ENCODE results near the gene FAM170B.

Gene FAM170B

GRCh38 chr10:49133706-49134248, at the start of gene FAM170B:
Gene FAM170B, minus strand, starts transcription at chr10:49134021. Its CDS starts 103 bp downstream, at chr10:49133918.
- no peak within 1 kb of the TSS for H3K4me2 ChIP-seq (ENCODE audit: low read depth, low read length, poor library complexity, severe bottlenecking)
- no peaks in the 10 kb centered on the region for H3K4me1 ChIP-seq (ENCODE audit: insufficient read depth, low read length, poor library complexity, severe bottlenecking)
- H3K9ac ChIP-seq (ENCODE audit: low read depth, low read length, poor library complexity, severe bottlenecking): no peak within 1 kb of the TSS
- H2AFZ ChIP-seq (ENCODE audit: low read length): no peak within 1 kb of the TSS; the same call in 1 of the 2 replicates
- TF ChIP-seq CTCF (conservative IDR thresholded peaks at IDR 0.05; ENCODE audit: low read length): no peak
- H3K4me3 ChIP-seq (ENCODE audit: low read length, poor library complexity, severe bottlenecking): no peak within 1 kb of the TSS
- no peaks in the 10 kb centered on the region for H4K20me1 ChIP-seq (ENCODE audit: insufficient read depth, low read length, poor library complexity, severe bottlenecking)
- H3K9me2 ChIP-seq (replicated peaks; ENCODE audit: low read depth, low read length): no peaks in the 10 kb centered on the region
- H3K27me3 ChIP-seq (ENCODE audit: insufficient read depth, low read length, poor library complexity, severe bottlenecking): no peaks in the 10 kb centered on the region
- H3K36me3 ChIP-seq (ENCODE audit: insufficient read depth, low read length): no peaks in the 10 kb centered on the region
- H3K9me3 ChIP-seq (ENCODE audit: insufficient read depth, low read depth, low read length): no peaks in the 10 kb centered on the region; the same call in 1 of the 2 replicates
- no peaks in the 10 kb centered on the region for H3K79me2 ChIP-seq (ENCODE audit: insufficient read depth, low read length)
- no peaks in the 10 kb centered on the region for H3F3A ChIP-seq (ENCODE audit: low read depth)

GRCh38 chr10:49182776-49183175, 49.0 kb upstream of the FAM170B start:
- no peak overlapping the region for H3K4me3 ChIP-seq (ENCODE audit: low read length, poor library complexity, severe bottlenecking)
- H3F3A ChIP-seq (ENCODE audit: low read depth): 0 out of 2 replicates have a peak, but pooled peaks cover 2% of the 10 kb centered on the region
- no peaks in the 10 kb centered on the region for H3K9me3 ChIP-seq (ENCODE audit: insufficient read depth, low read depth, low read length)
- no peaks in the 10 kb centered on the region for H4K20me1 ChIP-seq (ENCODE audit: insufficient read depth, low read length, poor library complexity, severe bottlenecking)
- TF ChIP-seq CTCF (conservative IDR thresholded peaks at IDR 0.05; ENCODE audit: low read length): no peak
- TF ChIP-seq EZH2phosphoT487 (IDR thresholded peaks at IDR 0.05; ENCODE audit: borderline replicate concordance): no peak
- H3K9ac ChIP-seq (ENCODE audit: low read depth, low read length, poor library complexity, severe bottlenecking): no peak overlapping the region
- peaks cover 32% of the 10 kb centered on the region for H3K4me1 ChIP-seq (ENCODE audit: insufficient read depth, low read length, poor library complexity, severe bottlenecking)
- no peak overlapping the region for H3K4me2 ChIP-seq (ENCODE audit: low read depth, low read length, poor library complexity, severe bottlenecking)
- H2AFZ ChIP-seq (ENCODE audit: low read length): no peak overlapping the region
- H3K36me3 ChIP-seq (ENCODE audit: insufficient read depth, low read length): no peaks in the 10 kb centered on the region
- H3K9me2 ChIP-seq (replicated peaks; ENCODE audit: low read depth, low read length): no peaks in the 10 kb centered on the region
- H3K27me3 ChIP-seq (ENCODE audit: insufficient read depth, low read length, poor library complexity, severe bottlenecking): no peaks in the 10 kb centered on the region
- no peaks in the 10 kb centered on the region for H3K79me2 ChIP-seq (ENCODE audit: insufficient read depth, low read length)

GRCh38 chr10:49180444-49180860, 46.6 kb upstream of the FAM170B start:
- no peak overlapping the region for H3K4me3 ChIP-seq (ENCODE audit: low read length, poor library complexity, severe bottlenecking)
- 0 out of 2 replicates have a peak, but pooled peaks cover 2% of the 10 kb centered on the region for H3F3A ChIP-seq (ENCODE audit: low read depth)
- no peak for TF ChIP-seq EZH2phosphoT487 (IDR thresholded peaks at IDR 0.05; ENCODE audit: borderline replicate concordance)
- TF ChIP-seq CTCF (conservative IDR thresholded peaks at IDR 0.05; ENCODE audit: low read length): no peak
- H3K79me2 ChIP-seq (ENCODE audit: insufficient read depth, low read length): no peaks in the 10 kb centered on the region
- peaks cover 27% of the 10 kb centered on the region for H3K4me1 ChIP-seq (ENCODE audit: insufficient read depth, low read length, poor library complexity, severe bottlenecking)
- no peaks in the 10 kb centered on the region for H3K27me3 ChIP-seq (ENCODE audit: insufficient read depth, low read length, poor library complexity, severe bottlenecking)
- no peaks in the 10 kb centered on the region for H4K20me1 ChIP-seq (ENCODE audit: insufficient read depth, low read length, poor library complexity, severe bottlenecking)
- H3K4me2 ChIP-seq (ENCODE audit: low read depth, low read length, poor library complexity, severe bottlenecking): no peak overlapping the region
- no peaks in the 10 kb centered on the region for H3K36me3 ChIP-seq (ENCODE audit: insufficient read depth, low read length)
- no peaks in the 10 kb centered on the region for H3K9me3 ChIP-seq (ENCODE audit: insufficient read depth, low read depth, low read length)
- no peak overlapping the region for H3K9ac ChIP-seq (ENCODE audit: low read depth, low read length, poor library complexity, severe bottlenecking)
- no peaks in the 10 kb centered on the region for H3K9me2 ChIP-seq (replicated peaks; ENCODE audit: low read depth, low read length)
- H2AFZ ChIP-seq (ENCODE audit: low read length): no peak overlapping the region

Data from Loucy (cell line).